HCT116 (cell line): Measurements from ENCODE around the gene TM4SF4. TPM values are rescaled to one million over a fixed set of nuclear protein-coding genes. Genes with fewer than 3 reads are reported as not detected.

ENCODE experiments used
- EGR1 ChIP-seq: IDR thresholded peaks from 2 replicates; pipeline ENCODE4 v1.6.1; 2012; ENCODE audit warnings: low read depth
- ELF1 ChIP-seq: IDR thresholded peaks from 2 replicates; pipeline ENCODE4 v1.6.1; 2012; ENCODE audit warnings: low read depth, borderline replicate concordance
- FOSL1 ChIP-seq: IDR thresholded peaks from 2 replicates; pipeline ENCODE4 v1.6.1; 2012; ENCODE audit warnings: low read depth
- JUND ChIP-seq: IDR thresholded peaks from 2 replicates; pipeline ENCODE4 v1.6.1; 2012
- MAX ChIP-seq: IDR thresholded peaks from 2 replicates; pipeline ENCODE4 v1.6.1; 2012
- POLR2A ChIP-seq: IDR thresholded peaks from 2 replicates; pipeline ENCODE4 v1.7.0; 2011; ENCODE audit warnings: borderline replicate concordance; ENCODE audit not compliant: insufficient read depth, insufficient read length; ENCODE audit errors: extremely low read depth
- REST ChIP-seq: IDR thresholded peaks from 2 replicates; pipeline ENCODE4 v1.6.1; 2012; ENCODE audit warnings: low read depth
- SRF ChIP-seq: IDR thresholded peaks from 2 replicates; pipeline ENCODE4 v1.6.1; 2012; ENCODE audit warnings: low read depth
- YY1 ChIP-seq: IDR thresholded peaks from 2 replicates; pipeline ENCODE4 v1.6.1; 2011; ENCODE audit warnings: low read length, low read depth, moderate library complexity, mild to moderate bottlenecking; ENCODE audit not compliant: insufficient replicate concordance; ENCODE audit errors: extremely low read depth
- total RNA-seq: library from RNA; stranded (reverse); gene quantifications from one replicate; pipeline ENCODE4 v1.2.1, GENCODE V29; 2021; ENCODE audit not compliant: unreplicated experiment
- TF ChIP-seq, protein P1 (sequence below): IDR thresholded peaks from 2 replicates; pipeline ENCODE4 v1.6.1; 2011; ENCODE audit warnings: mild to moderate bottlenecking, low read length, moderate library complexity; ENCODE audit not compliant: insufficient replicate concordance; ENCODE audit errors: extremely low read depth

The TM4SF4 gene
- total RNA-seq, 1 experiment from 2014 or later = 0.91 TPM

- no peak for TF ChIP-seq REST
- TF ChIP-seq ELF1 = no peak
- no peak for TF ChIP-seq POLR2A
- no peak for TF ChIP-seq SRF
- TF ChIP-seq, protein P1, sequence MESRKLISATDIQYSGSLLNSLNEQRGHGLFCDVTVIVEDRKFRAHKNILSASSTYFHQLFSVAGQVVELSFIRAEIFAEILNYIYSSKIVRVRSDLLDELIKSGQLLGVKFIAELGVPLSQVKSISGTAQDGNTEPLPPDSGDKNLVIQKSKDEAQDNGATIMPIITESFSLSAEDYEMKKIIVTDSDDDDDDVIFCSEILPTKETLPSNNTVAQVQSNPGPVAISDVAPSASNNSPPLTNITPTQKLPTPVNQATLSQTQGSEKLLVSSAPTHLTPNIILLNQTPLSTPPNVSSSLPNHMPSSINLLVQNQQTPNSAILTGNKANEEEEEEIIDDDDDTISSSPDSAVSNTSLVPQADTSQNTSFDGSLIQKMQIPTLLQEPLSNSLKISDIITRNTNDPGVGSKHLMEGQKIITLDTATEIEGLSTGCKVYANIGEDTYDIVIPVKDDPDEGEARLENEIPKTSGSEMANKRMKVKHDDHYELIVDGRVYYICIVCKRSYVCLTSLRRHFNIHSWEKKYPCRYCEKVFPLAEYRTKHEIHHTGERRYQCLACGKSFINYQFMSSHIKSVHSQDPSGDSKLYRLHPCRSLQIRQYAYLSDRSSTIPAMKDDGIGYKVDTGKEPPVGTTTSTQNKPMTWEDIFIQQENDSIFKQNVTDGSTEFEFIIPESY = no peak
- no peak for TF ChIP-seq MAX
- TF ChIP-seq FOSL1 = no peak
- no peak for TF ChIP-seq JUND
- TF ChIP-seq YY1 = no peak
- no peak for TF ChIP-seq EGR1
Measured at GRCh38 chr3:149464542-149465328, 9.8 kb upstream of the TM4SF4 start (continued).
